Measurements from ENCODE around the gene CEACAM20. TPM values are rescaled to one million over a fixed set of nuclear protein-coding genes. Genes with fewer than 3 reads are reported as not detected.

CEACAM20 gene
- polyA plus RNA-seq, 1 donor from 2014 or later: not detected

DNA sequence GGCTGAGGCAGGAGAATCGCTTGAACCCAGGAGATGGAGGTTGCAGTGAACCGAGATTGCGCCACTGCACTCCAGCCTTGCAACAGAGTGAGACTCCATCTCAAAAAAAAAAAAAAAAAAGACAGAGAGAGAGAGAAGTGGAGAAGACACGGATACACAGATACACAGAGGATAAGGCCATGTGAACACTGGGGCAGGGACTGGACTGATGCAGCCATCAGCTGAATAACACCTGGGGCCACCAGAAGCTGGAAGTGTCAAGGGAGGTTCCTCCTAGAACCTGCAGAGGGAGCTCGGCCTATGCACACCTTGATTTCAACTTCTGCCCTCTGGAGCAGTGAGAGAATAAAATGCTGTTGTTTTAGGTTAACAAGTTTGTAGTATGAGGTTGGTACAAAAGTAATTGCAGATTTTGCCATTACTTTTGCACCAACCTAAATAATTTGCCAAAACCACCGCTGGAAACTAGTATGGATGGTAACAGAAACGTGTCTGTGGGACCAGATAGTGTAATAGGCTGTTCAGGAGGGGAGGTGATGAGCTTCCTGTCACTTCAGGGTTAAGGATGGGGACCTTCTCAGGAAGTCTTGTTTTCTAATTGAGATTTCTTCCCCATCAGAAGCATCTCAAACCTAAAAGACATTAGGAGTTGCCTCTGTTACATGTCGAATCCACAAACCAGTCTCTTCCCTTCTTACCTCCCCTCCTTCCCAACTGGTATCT, 47.5 kb upstream of the CEACAM20 start:
- H3K79me2 ChIP-seq (replicated peaks; ENCODE audit: insufficient read depth, low read length): no peaks in the 10 kb centered on the region
- no peaks in the 10 kb centered on the region for H4K20me1 ChIP-seq (ENCODE audit: insufficient read depth)
- no peak overlapping the region for H3K27ac ChIP-seq (ENCODE audit: low read length)
- no peak overlapping the region for H3K9ac ChIP-seq (ENCODE audit: low read length)
- H3K9me2 ChIP-seq (ENCODE audit: insufficient read depth, low read length): no peaks in the 10 kb centered on the region
- no peaks in the 10 kb centered on the region for H3K36me3 ChIP-seq (ENCODE audit: insufficient read depth, low read length)
- no peaks in the 10 kb centered on the region for H3K27me3 ChIP-seq (ENCODE audit: insufficient read depth, low read depth, low read length)
- H3K9me3 ChIP-seq (ENCODE audit: low read length): peaks cover 4% of the 10 kb centered on the region
- TF ChIP-seq EP300 (conservative IDR thresholded peaks at IDR 0.05; ENCODE audit: poor library complexity, severe bottlenecking): no peak
- TF ChIP-seq TAF1 (IDR thresholded peaks at IDR 0.05; ENCODE audit: low read depth): no peak
- TF ChIP-seq, protein P1, sequence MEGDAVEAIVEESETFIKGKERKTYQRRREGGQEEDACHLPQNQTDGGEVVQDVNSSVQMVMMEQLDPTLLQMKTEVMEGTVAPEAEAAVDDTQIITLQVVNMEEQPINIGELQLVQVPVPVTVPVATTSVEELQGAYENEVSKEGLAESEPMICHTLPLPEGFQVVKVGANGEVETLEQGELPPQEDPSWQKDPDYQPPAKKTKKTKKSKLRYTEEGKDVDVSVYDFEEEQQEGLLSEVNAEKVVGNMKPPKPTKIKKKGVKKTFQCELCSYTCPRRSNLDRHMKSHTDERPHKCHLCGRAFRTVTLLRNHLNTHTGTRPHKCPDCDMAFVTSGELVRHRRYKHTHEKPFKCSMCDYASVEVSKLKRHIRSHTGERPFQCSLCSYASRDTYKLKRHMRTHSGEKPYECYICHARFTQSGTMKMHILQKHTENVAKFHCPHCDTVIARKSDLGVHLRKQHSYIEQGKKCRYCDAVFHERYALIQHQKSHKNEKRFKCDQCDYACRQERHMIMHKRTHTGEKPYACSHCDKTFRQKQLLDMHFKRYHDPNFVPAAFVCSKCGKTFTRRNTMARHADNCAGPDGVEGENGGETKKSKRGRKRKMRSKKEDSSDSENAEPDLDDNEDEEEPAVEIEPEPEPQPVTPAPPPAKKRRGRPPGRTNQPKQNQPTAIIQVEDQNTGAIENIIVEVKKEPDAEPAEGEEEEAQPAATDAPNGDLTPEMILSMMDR (IDR thresholded peaks at IDR 0.05; ENCODE audit: poor library complexity, severe bottlenecking): no peak
- TF ChIP-seq, protein P2, sequence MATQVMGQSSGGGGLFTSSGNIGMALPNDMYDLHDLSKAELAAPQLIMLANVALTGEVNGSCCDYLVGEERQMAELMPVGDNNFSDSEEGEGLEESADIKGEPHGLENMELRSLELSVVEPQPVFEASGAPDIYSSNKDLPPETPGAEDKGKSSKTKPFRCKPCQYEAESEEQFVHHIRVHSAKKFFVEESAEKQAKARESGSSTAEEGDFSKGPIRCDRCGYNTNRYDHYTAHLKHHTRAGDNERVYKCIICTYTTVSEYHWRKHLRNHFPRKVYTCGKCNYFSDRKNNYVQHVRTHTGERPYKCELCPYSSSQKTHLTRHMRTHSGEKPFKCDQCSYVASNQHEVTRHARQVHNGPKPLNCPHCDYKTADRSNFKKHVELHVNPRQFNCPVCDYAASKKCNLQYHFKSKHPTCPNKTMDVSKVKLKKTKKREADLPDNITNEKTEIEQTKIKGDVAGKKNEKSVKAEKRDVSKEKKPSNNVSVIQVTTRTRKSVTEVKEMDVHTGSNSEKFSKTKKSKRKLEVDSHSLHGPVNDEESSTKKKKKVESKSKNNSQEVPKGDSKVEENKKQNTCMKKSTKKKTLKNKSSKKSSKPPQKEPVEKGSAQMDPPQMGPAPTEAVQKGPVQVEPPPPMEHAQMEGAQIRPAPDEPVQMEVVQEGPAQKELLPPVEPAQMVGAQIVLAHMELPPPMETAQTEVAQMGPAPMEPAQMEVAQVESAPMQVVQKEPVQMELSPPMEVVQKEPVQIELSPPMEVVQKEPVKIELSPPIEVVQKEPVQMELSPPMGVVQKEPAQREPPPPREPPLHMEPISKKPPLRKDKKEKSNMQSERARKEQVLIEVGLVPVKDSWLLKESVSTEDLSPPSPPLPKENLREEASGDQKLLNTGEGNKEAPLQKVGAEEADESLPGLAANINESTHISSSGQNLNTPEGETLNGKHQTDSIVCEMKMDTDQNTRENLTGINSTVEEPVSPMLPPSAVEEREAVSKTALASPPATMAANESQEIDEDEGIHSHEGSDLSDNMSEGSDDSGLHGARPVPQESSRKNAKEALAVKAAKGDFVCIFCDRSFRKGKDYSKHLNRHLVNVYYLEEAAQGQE (IDR thresholded peaks at IDR 0.05; ENCODE audit: borderline replicate concordance): no peak
- no peak for TF ChIP-seq MXI1 (conservative IDR thresholded peaks at IDR 0.05; ENCODE audit: poor library complexity, severe bottlenecking)
- no peak for TF ChIP-seq SMC3 (conservative IDR thresholded peaks at IDR 0.05; ENCODE audit: poor library complexity)
- TF ChIP-seq RAD21 (conservative IDR thresholded peaks at IDR 0.05): no peak
- no peak for TF ChIP-seq EZH2 (IDR thresholded peaks at IDR 0.05; ENCODE audit: borderline replicate concordance, insufficient read depth, low read length, poor library complexity, severe bottlenecking)
- TF ChIP-seq POLR2AphosphoS5 (IDR thresholded peaks at IDR 0.05): no peak
- H2AFZ ChIP-seq (ENCODE audit: low read depth, low read length): no peak overlapping the region
- H3F3A ChIP-seq (ENCODE audit: insufficient read depth, low read length, poor library complexity, severe bottlenecking): no peaks in the 10 kb centered on the region
- no peak overlapping the region for H3K4me2 ChIP-seq (ENCODE audit: low read length)
- H3K4me3 ChIP-seq (ENCODE audit: low read length): no peak overlapping the region

DNA sequence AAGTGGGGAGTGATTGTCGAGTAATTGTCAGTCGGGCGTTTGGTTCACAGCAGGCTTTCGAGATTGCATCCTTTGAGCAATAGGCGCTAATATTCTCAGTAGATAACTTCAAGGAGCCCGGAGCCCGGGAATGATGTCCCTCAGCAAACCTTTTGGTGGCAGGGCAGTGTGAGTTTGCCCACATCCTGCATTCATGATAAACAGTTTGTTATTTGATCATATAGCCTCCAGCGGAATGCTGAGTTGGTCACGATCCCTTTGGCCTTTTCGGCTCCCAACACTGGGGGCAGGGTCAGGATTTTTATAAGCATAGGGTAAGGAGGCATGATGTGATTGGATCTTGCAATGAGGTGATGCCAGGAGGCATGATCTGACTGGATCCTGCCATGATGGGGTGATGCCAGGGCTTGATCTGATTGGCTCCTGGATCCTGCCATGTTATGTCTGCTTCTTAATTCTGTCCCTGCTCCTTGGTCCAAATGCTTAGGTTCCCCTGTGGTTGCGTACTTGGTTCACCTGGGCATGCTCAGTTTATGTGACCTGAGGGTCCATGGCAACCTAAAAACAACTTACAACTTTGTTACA, 45.7 kb upstream of the CEACAM20 start:
- Histone ChIP-seq H3K9me2 (ENCODE audit: insufficient read depth, low read length) (no peaks in the 10 kb centered on the region), H3F3A (ENCODE audit: insufficient read depth, low read length, poor library complexity, severe bottlenecking) (no peaks in the 10 kb centered on the region), H3K9ac (ENCODE audit: low read length) (no peak overlapping the region), H3K9me3 (ENCODE audit: low read length) (peaks cover 4% of the 10 kb centered on the region), H3K36me3 (ENCODE audit: insufficient read depth, low read length) (no peaks in the 10 kb centered on the region), H3K79me2 (replicated peaks; ENCODE audit: insufficient read depth, low read length) (no peaks in the 10 kb centered on the region), H3K4me2 (ENCODE audit: low read length) (no peak overlapping the region), H4K20me1 (ENCODE audit: insufficient read depth) (no peaks in the 10 kb centered on the region), H2AFZ (ENCODE audit: low read depth, low read length) (no peak overlapping the region), H3K27ac (ENCODE audit: low read length) (no peak overlapping the region), H3K27me3 (ENCODE audit: insufficient read depth, low read depth, low read length) (no peaks in the 10 kb centered on the region), H3K4me3 (ENCODE audit: low read length) (no peak overlapping the region)
- TF ChIP-seq EP300 (conservative IDR thresholded peaks at IDR 0.05; ENCODE audit: poor library complexity, severe bottlenecking): no peak
- TF ChIP-seq, protein P2 (IDR thresholded peaks at IDR 0.05; ENCODE audit: borderline replicate concordance): no peak
- TF ChIP-seq SMC3 (conservative IDR thresholded peaks at IDR 0.05; ENCODE audit: poor library complexity): no peak
- TF ChIP-seq, protein P1 (IDR thresholded peaks at IDR 0.05; ENCODE audit: poor library complexity, severe bottlenecking): no peak
- no peak for TF ChIP-seq TAF1 (IDR thresholded peaks at IDR 0.05; ENCODE audit: low read depth)
- no peak for TF ChIP-seq MXI1 (conservative IDR thresholded peaks at IDR 0.05; ENCODE audit: poor library complexity, severe bottlenecking)
- TF ChIP-seq RAD21 (conservative IDR thresholded peaks at IDR 0.05): no peak
- no peak for TF ChIP-seq POLR2AphosphoS5 (IDR thresholded peaks at IDR 0.05)
- TF ChIP-seq EZH2 (IDR thresholded peaks at IDR 0.05; ENCODE audit: borderline replicate concordance, insufficient read depth, low read length, poor library complexity, severe bottlenecking): no peak

Data from neural cell (in vitro differentiated cells).